ACC112 (cell line): Measurements from ENCODE around the gene TMC6.

Source experiments
- H2AFZ ChIP-seq: fragments of 200-600 bp; sonication (generic); one replicate; pipeline ENCODE4 v1.6.0; 2017; ENCODE audit warnings: antibody characterized with exemption, low read length; ENCODE audit not compliant: unreplicated experiment
- H3K27ac ChIP-seq: fragments of 200-600 bp; sonication (generic); 2 replicates; pipeline ENCODE4 v1.5.1; 2014; ENCODE audit warnings: low read depth, mild to moderate bottlenecking, antibody characterized with exemption, low read length, moderate library complexity
- H3K27me3 ChIP-seq: fragments of 200-600 bp; sonication (generic); 2 replicates; pipeline ENCODE4 v1.6.1; 2014; ENCODE audit warnings: mild to moderate bottlenecking, antibody characterized with exemption, low read length, moderate library complexity, mixed read lengths; ENCODE audit not compliant: insufficient read depth
- H3K36me3 ChIP-seq: fragments of 200-600 bp; sonication (generic); 2 replicates; pipeline ENCODE4 v1.6.1; 2016; ENCODE audit warnings: mild to moderate bottlenecking, antibody characterized with exemption, low read length, moderate library complexity, mixed read lengths; ENCODE audit not compliant: insufficient read depth
- H3K4me1 ChIP-seq: fragments of 200-600 bp; sonication (generic); one replicate; pipeline ENCODE4 v1.6.1; 2016; ENCODE audit warnings: low read length, mixed read lengths; ENCODE audit not compliant: insufficient read depth, unreplicated experiment, control insufficient read depth
- H3K4me3 ChIP-seq: fragments of 200-600 bp; sonication (generic); 2 replicates; pipeline ENCODE4 v1.5.1; 2014; ENCODE audit warnings: mild to moderate bottlenecking, low read depth, low read length
- H3K79me2 ChIP-seq: fragments of 200-600 bp; sonication (generic); one replicate; pipeline ENCODE4 v1.6.0; 2016; ENCODE audit warnings: low read length; ENCODE audit not compliant: control insufficient read depth, unreplicated experiment, insufficient read depth

TMC6 gene

DNA sequence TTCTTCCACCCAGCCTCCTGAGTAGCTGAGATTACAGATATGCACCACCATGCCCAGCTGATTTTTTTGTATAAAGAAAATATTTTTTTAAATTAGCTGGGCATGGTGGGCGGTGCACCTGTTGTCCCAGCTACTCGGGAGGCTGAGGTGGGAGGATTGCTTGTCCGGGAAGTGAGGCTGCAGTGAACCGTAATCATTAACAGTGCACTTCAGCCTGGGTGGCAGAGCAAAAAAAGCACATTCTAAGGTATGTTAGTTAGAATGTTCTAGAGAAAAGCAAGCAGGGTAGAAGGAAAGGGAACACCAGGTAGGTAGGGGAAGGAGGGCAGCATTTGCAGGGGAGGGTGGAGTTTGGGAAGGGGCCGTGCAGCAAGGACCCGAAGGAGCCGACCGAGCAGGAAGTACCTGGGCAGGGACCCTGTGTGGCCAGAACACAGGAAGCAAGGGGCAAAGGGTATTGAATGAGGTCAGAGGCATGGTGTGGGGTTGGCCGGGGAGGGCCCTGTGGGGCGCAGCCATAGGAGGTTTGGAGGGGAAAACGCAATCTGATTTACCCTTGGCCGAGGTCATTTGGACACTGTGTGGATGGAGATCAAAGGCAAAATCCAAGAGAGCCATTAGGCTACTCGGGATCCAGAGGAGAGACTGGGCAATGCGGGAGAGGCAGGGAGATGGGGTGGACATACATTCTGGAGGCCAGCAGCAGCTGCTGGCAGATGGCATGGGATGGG, 19.9 kb upstream of the TMC6 start:
- H3K79me2 ChIP-seq: no peaks in the 10 kb centered on the region
- no peak overlapping the region for H2AFZ ChIP-seq
- H3K27ac ChIP-seq: no peak overlapping the region
- H3K36me3 ChIP-seq: no peaks in the 10 kb centered on the region
- H3K27me3 ChIP-seq: no peaks in the 10 kb centered on the region
- H3K4me3 ChIP-seq: no peak overlapping the region
- peaks cover 24% of the 10 kb centered on the region for H3K4me1 ChIP-seq

DNA sequence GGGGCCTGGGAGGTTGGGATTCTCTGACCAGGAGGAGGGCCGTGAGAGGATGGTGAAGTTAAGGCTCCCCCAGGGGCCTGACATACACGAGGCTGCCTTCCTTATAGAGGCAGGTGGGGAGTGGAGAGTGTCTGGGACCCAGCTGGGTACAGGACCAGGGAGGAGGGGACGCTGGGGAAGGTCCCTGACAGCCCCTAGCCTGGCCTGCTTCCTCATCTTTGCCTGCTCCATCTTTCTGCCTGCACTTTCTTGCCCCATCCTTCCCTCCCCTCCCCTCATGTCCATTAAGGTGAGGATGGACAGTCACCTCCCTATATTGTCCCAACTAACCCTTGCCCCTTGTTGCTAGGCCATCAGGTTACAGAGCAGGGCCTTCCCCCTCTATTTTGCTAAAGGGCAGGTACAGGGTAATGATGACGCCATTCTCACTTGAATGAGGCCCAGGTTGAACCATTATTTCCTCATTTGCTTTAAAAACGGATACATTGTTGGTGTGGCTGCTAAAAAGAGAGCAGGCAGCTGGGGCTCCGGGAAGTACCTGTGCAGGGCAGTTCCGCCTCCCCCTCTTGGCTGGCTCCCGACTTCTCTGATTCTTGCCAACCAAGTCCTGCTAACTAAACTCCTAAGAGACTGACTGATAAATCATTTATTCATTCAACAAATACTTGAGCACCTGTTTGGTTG, 18.9 kb upstream of the TMC6 start:
- peaks cover 24% of the 10 kb centered on the region for H3K4me1 ChIP-seq
- H3K27me3 ChIP-seq: no peaks in the 10 kb centered on the region
- H3K27ac ChIP-seq: no peak overlapping the region
- no peaks in the 10 kb centered on the region for H3K36me3 ChIP-seq
- H2AFZ ChIP-seq: no peak overlapping the region
- no peak overlapping the region for H3K4me3 ChIP-seq
- no peaks in the 10 kb centered on the region for H3K79me2 ChIP-seq

DNA sequence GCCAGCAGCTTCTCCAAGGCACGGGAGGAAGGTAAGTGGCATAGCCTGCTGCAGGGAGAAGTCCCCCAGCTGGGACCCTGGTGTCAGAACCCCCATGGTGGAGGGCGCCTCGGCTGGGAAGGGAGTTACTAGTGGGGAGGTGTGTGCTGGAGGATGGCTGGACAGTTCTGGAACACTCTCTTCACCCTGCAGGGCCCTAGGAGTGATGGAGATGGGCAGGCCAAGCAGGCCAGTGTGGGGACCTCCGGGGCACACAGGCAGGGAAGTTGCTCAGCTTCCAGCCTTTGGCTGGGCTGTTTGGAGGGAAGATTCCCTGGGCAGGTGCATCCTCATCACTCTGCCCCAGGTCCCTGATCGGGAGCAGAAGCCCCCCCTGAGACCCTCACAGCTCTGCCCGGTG, 18.3 kb upstream of the TMC6 start:
- Histone ChIP-seq H3K4me1 (peaks cover 25% of the 10 kb centered on the region), H3K27me3 (no peaks in the 10 kb centered on the region), H3K4me3 (no peak overlapping the region), H3K27ac (no peak overlapping the region), H3K79me2 (no peaks in the 10 kb centered on the region), H2AFZ (no peak overlapping the region), H3K36me3 (no peaks in the 10 kb centered on the region)

DNA sequence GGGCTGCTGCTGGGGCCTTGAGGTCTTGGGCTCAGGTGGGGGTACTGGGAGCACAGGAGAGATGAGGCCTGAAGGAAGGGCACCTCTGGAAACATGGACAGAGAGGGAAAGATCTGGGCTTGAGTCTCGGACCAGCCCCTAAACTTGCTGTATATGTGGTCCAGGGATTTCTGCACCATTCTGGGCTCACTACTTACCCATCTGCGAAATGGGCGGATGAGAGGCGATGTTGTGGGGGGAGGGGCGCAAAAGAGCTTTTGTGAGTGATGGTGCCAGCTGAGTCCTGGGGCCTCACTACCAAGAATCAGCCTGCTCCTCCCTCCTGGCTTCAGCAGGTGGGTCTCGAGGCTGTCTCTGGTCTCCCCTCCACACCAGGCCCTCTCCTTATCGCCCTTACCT, 17.9 kb upstream of the TMC6 start:
- Histone ChIP-seq H3K27ac (no peak overlapping the region), H2AFZ (no peak overlapping the region), H3K4me1 (peaks cover 24% of the 10 kb centered on the region), H3K27me3 (no peaks in the 10 kb centered on the region), H3K4me3 (no peak overlapping the region), H3K36me3 (no peaks in the 10 kb centered on the region), H3K79me2 (no peaks in the 10 kb centered on the region)

DNA sequence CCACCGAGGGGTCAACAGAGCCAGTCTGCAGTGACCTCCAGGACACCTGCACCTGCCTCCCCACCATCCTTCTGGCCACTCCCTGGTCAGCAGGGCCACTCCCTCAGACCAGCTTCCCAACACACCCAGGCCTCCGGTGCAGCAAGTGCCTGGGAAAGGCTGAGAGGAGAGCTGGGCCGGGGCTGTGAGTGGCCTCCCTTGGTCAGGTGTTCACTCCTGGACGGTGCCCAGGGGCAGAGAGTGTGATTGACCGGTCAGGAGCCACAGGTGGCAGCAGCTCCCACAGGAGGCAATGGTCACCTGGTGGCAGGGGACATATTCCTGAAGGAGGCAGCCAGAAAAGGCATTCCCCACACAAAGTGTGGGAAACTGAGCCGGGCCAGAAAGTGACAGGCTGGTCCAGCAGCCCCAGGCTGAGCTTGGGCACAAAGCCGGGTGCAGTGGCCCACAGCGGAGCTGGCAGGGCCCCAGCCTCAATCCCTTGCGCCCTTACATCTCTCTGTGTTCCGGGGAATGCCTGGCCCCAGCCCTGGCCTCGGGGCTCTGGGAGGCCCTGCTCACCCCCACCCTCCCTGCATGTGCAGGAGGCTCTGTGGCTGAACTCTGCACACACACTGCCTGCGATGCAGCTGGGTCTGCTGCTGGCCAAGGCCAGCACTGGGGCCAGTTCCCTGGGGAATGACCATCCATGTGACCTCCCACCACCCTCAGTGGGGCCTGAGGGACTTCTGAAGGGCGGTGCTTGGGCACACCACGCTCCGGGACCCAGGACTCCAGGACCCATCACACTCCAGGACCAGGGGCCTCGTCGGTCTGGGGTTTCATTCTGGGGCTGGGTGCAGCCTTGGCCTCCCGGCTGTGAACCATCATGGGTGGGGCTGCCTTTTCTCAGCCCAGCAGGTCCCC, 16.4 kb upstream of the TMC6 start:
- no peaks in the 10 kb centered on the region for H3K36me3 ChIP-seq
- no peaks in the 10 kb centered on the region for H3K27me3 ChIP-seq
- no peak overlapping the region for H2AFZ ChIP-seq
- no peak overlapping the region for H3K27ac ChIP-seq
- no peaks in the 10 kb centered on the region for H3K79me2 ChIP-seq
- peaks cover 22% of the 10 kb centered on the region for H3K4me1 ChIP-seq
- H3K4me3 ChIP-seq: no peak overlapping the region

DNA sequence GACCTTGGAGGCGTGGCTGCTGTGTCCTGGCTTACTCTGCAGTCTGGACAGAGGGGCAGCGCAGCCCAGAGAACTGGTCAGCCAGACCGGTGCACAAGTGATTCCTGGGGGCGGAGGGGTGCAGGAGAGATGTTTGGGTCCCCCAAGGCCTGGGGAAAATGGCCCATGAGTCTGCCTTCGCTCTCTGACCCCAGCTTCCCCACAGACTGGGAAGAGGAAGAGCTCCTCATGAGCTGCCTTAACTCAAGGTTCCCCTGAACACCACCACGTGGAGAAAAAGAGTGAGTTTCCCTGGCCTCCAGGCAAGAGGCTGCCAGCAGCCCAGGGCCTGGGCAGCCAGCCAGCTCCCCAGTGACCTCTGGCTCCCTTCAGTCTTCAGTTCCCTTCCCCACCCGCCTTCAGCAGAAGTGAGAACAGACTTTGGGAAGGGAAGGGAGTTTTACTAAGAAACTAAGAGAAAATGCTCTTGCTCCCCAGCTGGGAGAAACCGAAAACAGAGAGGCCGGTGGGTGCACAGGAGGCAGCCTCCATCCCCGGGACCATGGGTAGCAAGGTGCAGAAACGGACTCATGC, 15.7 kb upstream of the TMC6 start:
- peaks cover 22% of the 10 kb centered on the region for H3K4me1 ChIP-seq
- H3K27ac ChIP-seq: no peak overlapping the region
- H3K36me3 ChIP-seq: no peaks in the 10 kb centered on the region
- no peak overlapping the region for H2AFZ ChIP-seq
- no peaks in the 10 kb centered on the region for H3K79me2 ChIP-seq
- H3K4me3 ChIP-seq: no peak overlapping the region
- H3K27me3 ChIP-seq: no peaks in the 10 kb centered on the region

DNA sequence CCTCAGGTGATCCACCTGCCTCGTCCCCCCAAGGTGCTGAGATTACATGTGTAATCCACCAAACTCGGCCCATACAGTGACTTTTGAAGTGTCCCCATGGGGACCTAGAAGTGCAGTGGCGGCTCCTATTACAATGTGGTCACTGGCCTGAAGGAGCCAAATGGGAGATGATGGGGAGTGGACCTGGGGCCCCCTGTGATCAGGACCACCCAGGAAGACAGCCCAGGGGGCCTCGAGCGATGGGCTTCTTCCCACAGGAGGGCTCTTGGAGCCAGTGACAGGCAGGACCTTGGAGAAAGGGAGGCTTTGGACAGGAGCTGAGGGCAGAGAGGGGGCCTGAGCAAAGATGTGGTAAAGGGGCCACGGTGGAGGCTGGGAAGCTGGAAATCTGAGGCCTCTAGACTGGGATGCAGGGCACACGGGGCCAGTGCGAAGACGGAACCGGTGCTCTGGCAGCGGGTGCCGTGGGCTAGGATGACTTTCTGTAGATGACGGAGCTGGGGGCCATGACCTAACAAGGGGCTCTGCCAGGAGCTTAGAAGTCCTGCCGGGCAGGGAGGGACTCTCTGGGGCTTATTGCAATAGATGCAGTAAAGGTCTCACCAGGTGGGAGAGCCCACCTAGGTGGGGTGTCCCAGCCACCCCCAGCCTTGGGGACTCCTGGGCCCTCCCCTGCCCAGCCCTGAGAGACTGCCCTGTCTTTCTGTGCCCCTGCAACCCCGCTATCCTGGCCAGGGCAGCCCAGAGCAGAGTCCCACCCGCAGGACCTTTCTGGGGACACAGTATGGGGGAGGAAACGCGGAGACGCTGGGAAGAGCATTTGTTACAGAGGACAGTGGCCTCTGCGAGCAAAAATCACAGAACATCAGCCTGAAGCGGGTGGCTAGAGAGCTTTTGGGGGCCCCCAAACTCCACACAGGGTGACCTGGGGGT, 14.9 kb upstream of the TMC6 start:
- Histone ChIP-seq H3K79me2 (no peaks in the 10 kb centered on the region), H3K27me3 (no peaks in the 10 kb centered on the region), H3K4me3 (no peak overlapping the region), H3K36me3 (no peaks in the 10 kb centered on the region), H3K4me1 (peaks cover 22% of the 10 kb centered on the region), H3K27ac (no peak overlapping the region), H2AFZ (no peak overlapping the region)

DNA sequence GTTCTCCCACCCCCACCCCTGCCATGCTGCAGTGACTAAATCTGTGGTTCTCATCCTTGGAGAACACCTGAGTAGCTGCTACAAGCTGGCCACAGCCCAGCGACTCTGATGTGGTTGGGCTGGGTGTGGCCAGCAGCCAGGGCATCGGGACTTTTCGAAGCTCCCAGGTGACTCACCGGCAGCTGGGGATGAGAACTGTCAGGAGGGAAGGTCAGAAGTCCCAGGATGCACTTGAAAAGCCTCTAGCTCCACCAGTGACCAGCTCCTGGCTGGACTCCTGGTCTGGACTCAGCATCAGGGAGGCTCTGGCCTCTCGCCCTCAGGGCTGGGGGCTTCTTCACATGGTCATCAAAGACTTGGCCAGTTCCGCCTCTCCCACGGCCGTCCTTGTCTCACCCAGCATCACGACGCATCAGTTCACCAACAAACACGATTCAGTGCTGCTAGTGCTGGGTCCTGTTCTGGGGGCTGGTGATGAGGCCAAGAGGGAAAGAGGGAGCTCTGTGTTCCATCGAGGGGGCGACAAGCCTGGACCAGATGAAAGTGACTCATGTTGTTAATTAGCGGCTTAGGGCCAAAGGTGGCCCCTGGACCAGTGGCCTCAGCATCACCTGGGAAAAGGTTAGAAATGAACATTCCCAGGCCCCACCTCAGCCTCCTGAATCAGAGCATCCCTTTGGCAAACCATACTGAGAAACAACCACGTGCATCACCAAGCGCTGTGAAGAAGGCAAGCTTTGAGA, 13.7 kb upstream of the TMC6 start:
- Histone ChIP-seq H3K4me3 (no peak overlapping the region), H3K27ac (no peak overlapping the region), H3K4me1 (peaks cover 22% of the 10 kb centered on the region), H2AFZ (no peak overlapping the region), H3K36me3 (no peaks in the 10 kb centered on the region), H3K79me2 (no peaks in the 10 kb centered on the region), H3K27me3 (no peaks in the 10 kb centered on the region)

DNA sequence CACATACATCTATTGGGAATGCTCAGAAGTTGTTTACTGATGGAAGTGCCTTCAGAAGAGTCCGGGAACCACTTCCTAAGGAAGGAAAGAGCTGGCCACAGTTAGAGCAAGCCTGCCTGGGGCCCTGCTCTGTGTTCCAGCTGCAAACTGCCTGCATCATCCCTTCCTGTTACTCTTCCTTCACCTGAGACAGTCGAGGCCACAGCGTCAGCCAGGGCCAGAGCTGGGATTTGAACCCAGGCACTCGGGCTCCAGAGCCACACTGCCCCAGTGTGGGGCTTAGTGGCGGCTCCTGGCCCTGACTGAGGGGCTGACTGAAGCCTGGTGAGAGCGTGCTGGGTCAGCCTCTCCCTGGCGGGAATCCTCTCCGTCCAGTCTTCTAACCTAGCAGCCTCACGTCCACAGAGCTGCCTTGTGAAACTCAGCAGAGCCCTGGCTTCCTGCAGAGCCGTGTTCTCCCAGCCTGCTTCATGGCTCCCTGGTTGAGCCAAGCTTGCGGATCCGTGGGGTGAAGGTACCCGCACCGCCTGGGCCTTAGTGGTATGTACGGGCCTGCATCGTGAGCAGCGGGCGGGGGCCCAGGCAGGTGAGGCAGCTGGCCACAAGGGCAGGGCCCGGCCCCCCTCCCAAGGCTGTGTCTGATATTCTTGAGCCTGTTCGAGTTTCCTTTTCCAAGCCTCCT, 13.0 kb upstream of the TMC6 start:
- H3K27me3 ChIP-seq: no peaks in the 10 kb centered on the region
- no peak overlapping the region for H3K4me3 ChIP-seq

More for the DNA sequence above, 13.0 kb upstream of the TMC6 start:
- no peaks in the 10 kb centered on the region for H3K36me3 ChIP-seq
- H3K79me2 ChIP-seq: no peaks in the 10 kb centered on the region
- peaks cover 22% of the 10 kb centered on the region for H3K4me1 ChIP-seq
- no peak overlapping the region for H2AFZ ChIP-seq
- no peak overlapping the region for H3K27ac ChIP-seq
